Thyroid gland (tissue), 4 donors: ENCODE measurements around the gene EML6. TPM values are rescaled to one million over a fixed set of nuclear protein-coding genes. Genes with fewer than 3 reads are reported as not detected.

Experiments used
- DNase-seq, 2 donors: peaks; one replicate each; pipeline ENCODE4 v3.0.0-alpha.2; 2019
- H3K27ac ChIP-seq, 3 donors: fragments of 200-600 bp; sonication (generic); 1 replicate in 2 of 3; 2 replicates in 1 of 3; pipeline ENCODE4 v1.5.1; 2016 to 2019; ENCODE audit warnings: mild to moderate bottlenecking in 1 of 3, moderate library complexity in 1 of 3
- H3K27me3 ChIP-seq: fragments of 200-600 bp; sonication (generic); one replicate; pipeline ENCODE4 v1.5.1; 2019
- H3K36me3 ChIP-seq, 2 donors: fragments of 200-600 bp; sonication (generic); one replicate each; pipeline ENCODE4 v1.5.1; 2016 to 2019
- H3K4me1 ChIP-seq, 2 donors: fragments of 200-600 bp; sonication (generic); one replicate each; pipeline ENCODE4 v1.5.1; 2017 to 2019
- H3K4me3 ChIP-seq, 3 donors: fragments of 200-600 bp; sonication (generic); replicated peaks in 1 of 3; 1 replicate in 2 of 3; 2 replicates in 1 of 3; pipeline ENCODE4 v1.5.1; 2016; ENCODE audit warnings: mild to moderate bottlenecking in 1 of 3
- H3K9me3 ChIP-seq: fragments of 200-600 bp; sonication (generic); one replicate; pipeline ENCODE4 v1.5.1; 2017
- CTCF ChIP-seq, 6 experiments: fragments of 200-600 bp in 3 of 6; fragments of 450-650 bp in 3 of 6; sonication (generic) in 3 of 6; IDR thresholded peaks; one replicate each; pipeline ENCODE4 v1.5.1; 2016 to 2019; ENCODE audit warnings: antibody characterized with exemption in 6 of 6, mild to moderate bottlenecking in 2 of 6, inconsistent platforms in 1 of 6, moderate library complexity in 1 of 6
- POLR2A ChIP-seq, 2 donors: fragments of 450-650 bp; IDR thresholded peaks; one replicate each; pipeline ENCODE4 v1.6.1; 2017; ENCODE audit warnings: antibody characterized with exemption in 2 of 2, mild to moderate bottlenecking in 2 of 2, moderate library complexity in 1 of 2
- WGBS, 2 donors: methylation state at CpG; one replicate each; pipeline ENCODE4 v1.1.5; 2017; 5-methylcytosine and 5-hydroxymethylcytosine counted together
- intact Hi-C: fragments of 100-400 bp; cut with DNase I; formaldehyde crosslinking; loops from one replicate; pipeline ENCODE4 v1.15.1; 2023
- total RNA-seq, 4 donors: library from RNA; depleted of rRNA; stranded (reverse); fragments of >200 nt; gene quantifications; one replicate each; pipeline ENCODE4 v1.2.3, GENCODE V29; 2016

The EML6 gene
- total RNA-seq, 4 donors from 2014 or later, result 5.6 to 24.8 (median 20.3) TPM

GRCh38 chr2:54740333-54740732, 16.9 kb downstream of the EML6 start:
- no peak for TF ChIP-seq POLR2A (IDR thresholded peaks at IDR 0.05)
- no peak for TF ChIP-seq CTCF (IDR thresholded peaks at IDR 0.05)
- 79 to 85% methylated on average over 2 of the region's 2 CpGs for WGBS, 2 donors
- Histone ChIP-seq H3K27me3 (no peaks in the 10 kb centered on the region), H3K9me3 (no peaks in the 10 kb centered on the region), H3K36me3 (no peaks in the 10 kb centered on the region), H3K27ac (no peak overlapping the region), H3K4me1 (no peaks in the 10 kb centered on the region), H3K4me3 (no peak overlapping the region)
- no peak for DNase-seq
- intact Hi-C loops, result no loop called here

GRCh38 chr2:54741250-54741649, 17.8 kb downstream of the EML6 start:
- Histone ChIP-seq H3K4me1 (no peaks in the 10 kb centered on the region), H3K9me3 (no peaks in the 10 kb centered on the region), H3K36me3 (no peaks in the 10 kb centered on the region), H3K27ac (no peak overlapping the region), H3K4me3 (no peak overlapping the region), H3K27me3 (no peaks in the 10 kb centered on the region)
- 53 to 57% methylated on average over 1 of the region's 1 CpG for WGBS, 2 donors
- TF ChIP-seq CTCF (IDR thresholded peaks at IDR 0.05) (no peak), POLR2A (IDR thresholded peaks at IDR 0.05) (no peak)
- DNase-seq, result no peak
- intact Hi-C loops, result no loop called here

GRCh38 chr2:54750040-54750439, 26.6 kb downstream of the EML6 start:
- intact Hi-C loops, result no loop called here
- Histone ChIP-seq H3K4me1 (no peaks in the 10 kb centered on the region), H3K27ac (no peak overlapping the region), H3K9me3 (no peaks in the 10 kb centered on the region), H3K27me3 (no peaks in the 10 kb centered on the region), H3K36me3 (no peaks in the 10 kb centered on the region), H3K4me3 (no peak overlapping the region)
- 90 to 96% methylated on average over 5 of the region's 5 CpGs for WGBS, 2 donors
- no peak for DNase-seq
- no peak for TF ChIP-seq CTCF (IDR thresholded peaks at IDR 0.05)

GRCh38 chr2:54752439-54752838, 29.0 kb downstream of the EML6 start:
- Histone ChIP-seq H3K9me3 (no peaks in the 10 kb centered on the region), H3K27ac (no peak overlapping the region), H3K4me1 (peaks cover 0 to 5% of the 10 kb centered on the region in 2 donors), H3K27me3 (no peaks in the 10 kb centered on the region), H3K36me3 (no peaks in the 10 kb centered on the region), H3K4me3 (no peak overlapping the region)
- TF ChIP-seq CTCF (IDR thresholded peaks at IDR 0.05), result no peak
- no peak for TF ChIP-seq POLR2A (IDR thresholded peaks at IDR 0.05)
- DNase-seq, result no peak
- intact Hi-C loops, result no loop called here
- 94% methylated on average over 1 of the region's 1 CpG for WGBS, 2 donors

- H3K27me3 ChIP-seq, result no peaks in the 10 kb centered on the region
- peaks cover 0 to 5% of the 10 kb centered on the region in 2 donors for H3K4me1 ChIP-seq
- H3K27ac ChIP-seq, result no peak overlapping the region
- intact Hi-C loops, result no loop called here
- 51 to 55% methylated on average over 9 of the region's 9 CpGs for WGBS, 2 donors
- no peak overlapping the region for H3K4me3 ChIP-seq
- peak; percentile 25 to 41 for DNase-seq
- H3K9me3 ChIP-seq, result no peaks in the 10 kb centered on the region
- H3K36me3 ChIP-seq, result no peaks in the 10 kb centered on the region
- no peak for TF ChIP-seq POLR2A (IDR thresholded peaks at IDR 0.05)
- no peak for TF ChIP-seq CTCF (IDR thresholded peaks at IDR 0.05)
Measured at GRCh38 chr2:54755641-54756326, 32.3 kb downstream of the EML6 start.
